KG1 (cell line): ENCODE data around the gene DEXI.
"Not testable (repeated sequence)": the region's sequence is repeated elsewhere in the genome, so short reads cannot be mapped to it uniquely, and the experiment has no call there.

ENCODE experiments used
- DNase-seq: peaks from one replicate; lab custom pipeline; 2025; lab: John Stamatoyannopoulos, UW

Gene DEXI

GRCh38 chr16:10926867-10927266, 15.4 kb downstream of the DEXI start:
- no peak for DNase-seq

DNA sequence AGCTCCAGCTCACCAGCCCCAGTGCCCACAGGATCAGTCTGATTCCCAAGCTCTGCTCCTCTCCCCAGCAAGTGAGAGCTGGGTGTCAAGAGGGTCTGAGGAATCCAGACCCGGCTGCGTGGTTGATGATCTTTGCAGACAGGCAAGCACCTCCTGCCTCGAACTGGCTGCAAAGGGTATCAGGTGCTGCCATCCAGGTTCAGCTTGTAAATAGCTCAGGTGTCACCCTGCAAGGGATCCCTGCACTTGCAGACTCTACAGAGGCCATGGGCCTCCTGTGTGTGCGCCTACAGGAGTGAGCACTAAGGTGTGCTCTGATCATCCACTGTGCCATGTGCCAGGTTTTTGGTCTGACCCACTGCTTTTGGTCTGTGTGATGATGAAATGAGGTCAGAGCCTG, 16.2 kb downstream of the DEXI start:
- no peak for DNase-seq

GRCh38 chr16:10925285-10925684, 17.0 kb downstream of the DEXI start:
- not testable (repeated sequence) for DNase-seq

DNA sequence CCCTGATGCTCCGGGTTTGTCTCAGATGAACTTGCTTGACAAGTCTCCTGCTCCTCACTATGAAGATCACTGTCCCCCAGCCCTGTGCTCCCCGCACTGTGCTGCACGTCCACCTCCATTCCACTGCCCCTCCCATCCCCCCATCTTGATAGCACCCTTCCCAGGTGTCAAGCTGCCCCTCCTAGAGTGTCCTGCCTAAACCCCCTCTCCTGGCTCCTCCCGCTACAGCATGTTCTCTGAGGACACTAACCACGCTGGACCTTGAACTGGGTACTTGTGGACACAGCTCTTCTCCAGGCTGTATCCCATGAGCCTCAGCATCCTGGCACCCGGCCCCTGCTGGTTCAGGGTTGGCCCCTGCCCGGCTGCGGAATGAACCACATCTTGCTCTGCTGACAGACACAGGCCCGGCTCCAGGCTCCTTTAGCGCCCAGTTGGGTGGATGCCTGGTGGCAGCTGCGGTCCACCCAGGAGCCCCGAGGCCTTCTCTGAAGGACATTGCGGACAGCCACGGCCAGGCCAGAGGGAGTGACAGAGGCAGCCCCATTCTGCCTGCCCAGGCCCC, 18.5 kb downstream of the DEXI start:
- DNase-seq: no peak

DNA sequence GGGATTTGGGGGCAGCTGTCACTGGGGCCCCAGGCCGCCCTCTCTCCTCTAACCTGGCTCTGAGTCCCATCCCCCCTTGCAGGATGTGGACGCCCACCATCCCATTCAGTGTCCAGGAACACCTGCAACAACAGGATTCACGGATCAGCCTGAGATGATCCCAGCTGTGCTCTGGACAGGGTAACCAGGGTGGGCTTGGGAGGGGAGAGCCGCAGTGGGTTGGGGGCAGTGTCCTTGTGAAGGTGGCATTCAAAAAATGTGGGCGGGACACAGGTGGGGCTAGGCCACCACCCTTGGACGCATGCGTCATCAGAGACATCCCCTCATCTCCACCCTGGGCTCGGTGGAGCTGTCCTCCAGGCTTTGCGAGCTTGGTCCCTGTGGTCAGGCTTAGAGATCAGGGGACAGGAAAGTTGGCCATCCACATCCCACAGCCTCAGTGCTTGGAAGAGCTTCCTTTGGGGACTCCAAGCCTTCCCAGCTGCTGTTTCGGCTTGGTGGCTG, 19.1 kb downstream of the DEXI start:
- no peak for DNase-seq

GRCh38 chr16:10922328-10923145, 19.7 kb downstream of the DEXI start:
- no peak for DNase-seq

DNA sequence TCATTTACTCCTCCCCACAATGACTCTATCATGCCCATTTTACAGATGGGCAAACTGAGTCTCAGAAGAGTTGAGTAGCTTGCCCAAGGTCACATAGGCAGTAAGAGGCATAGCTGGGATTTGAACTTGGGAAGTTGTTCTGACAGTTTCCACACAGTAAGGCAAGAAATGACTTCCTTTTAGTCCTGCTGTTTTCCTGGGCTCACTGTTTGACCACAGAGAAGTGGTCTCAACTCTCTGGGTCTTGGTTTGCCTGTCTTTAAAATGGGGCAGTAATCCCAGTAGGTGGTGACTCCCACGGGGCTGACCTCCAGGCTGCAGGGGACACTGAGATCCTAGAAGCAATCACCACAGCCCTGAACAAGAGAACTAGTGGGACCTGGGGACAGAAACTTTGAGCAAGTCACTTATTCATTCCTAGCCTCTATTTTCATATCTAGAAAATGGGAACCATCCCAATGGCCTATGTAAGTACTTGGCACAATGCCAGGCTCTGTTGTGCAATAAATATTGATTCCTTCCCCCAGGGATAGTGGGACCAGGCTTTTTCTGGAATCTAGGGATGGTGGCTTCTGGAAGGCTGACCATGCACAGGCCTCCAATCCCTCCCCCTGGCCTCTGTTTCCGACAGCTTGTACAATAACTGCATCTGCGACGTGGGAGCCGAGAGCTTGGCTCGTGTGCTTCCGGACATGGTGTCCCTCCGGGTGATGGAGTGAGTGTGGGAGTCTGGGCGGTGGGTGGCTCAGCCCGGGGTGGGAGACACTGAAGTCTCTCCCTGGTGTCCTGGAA, 20.5 kb downstream of the DEXI start:
- DNase-seq: no peak

DNA sequence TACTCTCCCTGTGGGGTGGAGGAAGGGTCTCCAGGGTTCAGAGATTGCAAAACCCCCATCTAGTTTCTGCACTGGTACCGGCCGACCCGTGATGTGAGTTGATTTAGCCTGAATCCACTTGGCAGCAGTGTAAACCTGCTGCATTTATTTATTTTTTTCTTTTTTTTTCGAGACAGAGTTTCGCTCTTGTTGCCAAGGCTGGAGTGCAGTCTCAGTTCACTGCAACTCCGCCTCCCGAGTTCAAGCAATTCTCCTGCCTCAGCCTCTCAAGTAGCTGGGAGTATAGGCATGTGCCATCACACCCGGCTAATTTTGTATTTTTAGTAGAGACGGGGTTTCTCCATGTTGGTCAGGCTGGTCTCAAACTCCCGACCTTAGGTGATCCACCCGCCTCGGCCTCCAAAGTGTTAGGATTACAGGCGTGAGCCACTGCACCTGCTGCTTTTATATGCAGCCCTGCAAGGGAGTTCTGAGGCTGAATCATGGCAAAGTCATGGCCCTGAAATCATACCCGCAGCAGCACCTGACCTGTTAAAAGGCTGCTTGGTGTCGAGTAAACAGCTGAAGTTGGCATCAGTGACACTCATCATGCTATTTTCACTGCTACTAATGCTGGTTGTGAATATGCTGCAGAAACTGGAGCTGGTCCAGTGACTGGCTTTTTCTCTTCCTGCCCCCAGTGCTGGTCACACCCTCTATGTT, 21.4 kb downstream of the DEXI start:
- no peak for DNase-seq

- DNase-seq: no peak
Observed at GRCh38 chr16:10919003-10919351, 23.3 kb downstream of the DEXI start.

- DNase-seq: peak; percentile 79
Observed at GRCh38 chr16:10918294-10919002, 23.8 kb downstream of the DEXI start.

GRCh38 chr16:10916534-10916933, 25.7 kb downstream of the DEXI start:
- no peak for DNase-seq

- no peak for DNase-seq
Observed at GRCh38 chr16:10911267-10911666, 31.0 kb downstream of the DEXI start.

GRCh38 chr16:10907757-10908045, 34.6 kb downstream of the DEXI start:
- DNase-seq: no peak

DNA sequence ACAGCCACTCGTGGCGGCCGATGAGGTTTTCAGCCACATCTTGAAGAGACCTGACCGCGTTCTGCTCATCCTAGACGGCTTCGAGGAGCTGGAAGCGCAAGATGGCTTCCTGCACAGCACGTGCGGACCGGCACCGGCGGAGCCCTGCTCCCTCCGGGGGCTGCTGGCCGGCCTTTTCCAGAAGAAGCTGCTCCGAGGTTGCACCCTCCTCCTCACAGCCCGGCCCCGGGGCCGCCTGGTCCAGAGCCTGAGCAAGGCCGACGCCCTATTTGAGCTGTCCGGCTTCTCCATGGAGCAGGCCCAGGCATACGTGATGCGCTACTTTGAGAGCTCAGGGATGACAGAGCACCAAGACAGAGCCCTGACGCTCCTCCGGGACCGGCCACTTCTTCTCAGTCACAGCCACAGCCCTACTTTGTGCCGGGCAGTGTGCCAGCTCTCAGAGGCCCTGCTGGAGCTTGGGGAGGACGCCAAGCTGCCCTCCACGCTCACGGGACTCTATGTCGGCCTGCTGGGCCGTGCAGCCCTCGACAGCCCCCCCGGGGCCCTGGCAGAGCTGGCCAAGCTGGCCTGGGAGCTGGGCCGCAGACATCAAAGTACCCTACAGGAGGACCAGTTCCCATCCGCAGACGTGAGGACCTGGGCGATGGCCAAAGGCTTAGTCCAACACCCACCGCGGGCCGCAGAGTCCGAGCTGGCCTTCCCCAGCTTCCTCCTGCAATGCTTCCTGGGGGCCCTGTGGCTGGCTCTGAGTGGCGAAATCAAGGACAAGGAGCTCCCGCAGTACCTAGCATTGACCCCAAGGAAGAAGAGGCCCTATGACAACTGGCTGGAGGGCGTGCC, 35.1 kb downstream of the DEXI start:
- DNase-seq: no peak

DNA sequence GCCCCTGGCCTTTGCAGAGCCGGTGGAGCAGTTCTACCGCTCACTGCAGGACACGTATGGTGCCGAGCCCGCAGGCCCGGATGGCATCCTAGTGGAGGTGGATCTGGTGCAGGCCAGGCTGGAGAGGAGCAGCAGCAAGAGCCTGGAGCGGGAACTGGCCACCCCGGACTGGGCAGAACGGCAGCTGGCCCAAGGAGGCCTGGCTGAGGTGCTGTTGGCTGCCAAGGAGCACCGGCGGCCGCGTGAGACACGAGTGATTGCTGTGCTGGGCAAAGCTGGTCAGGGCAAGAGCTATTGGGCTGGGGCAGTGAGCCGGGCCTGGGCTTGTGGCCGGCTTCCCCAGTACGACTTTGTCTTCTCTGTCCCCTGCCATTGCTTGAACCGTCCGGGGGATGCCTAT, 35.8 kb downstream of the DEXI start:
- no peak for DNase-seq

DNA sequence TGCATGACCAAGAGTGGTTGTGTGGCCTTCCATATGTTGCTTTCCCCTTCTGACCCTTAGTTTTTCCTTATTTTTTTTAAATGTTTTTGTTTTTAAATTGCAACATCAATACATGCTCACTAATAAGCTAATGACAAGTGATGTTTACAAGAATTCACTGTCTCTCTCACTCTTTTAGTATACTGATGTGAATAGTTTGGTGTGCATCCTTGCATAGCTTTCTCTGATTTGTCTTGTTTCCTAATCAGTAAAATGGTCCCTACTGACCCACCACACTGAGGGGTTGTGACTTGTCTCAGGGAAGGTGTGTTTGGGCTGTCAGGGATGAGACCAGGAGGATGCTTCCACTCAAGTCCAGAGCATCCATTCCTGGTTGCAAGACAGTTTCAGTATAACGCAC, 39.3 kb downstream of the DEXI start:
- DNase-seq: no peak

- no peak for DNase-seq
Observed at GRCh38 chr16:10897134-10897533, 45.1 kb downstream of the DEXI start.

- DNase-seq: no peak
Observed at GRCh38 chr16:10896723-10897122, 45.5 kb downstream of the DEXI start.

GRCh38 chr16:10896165-10896564, 46.1 kb downstream of the DEXI start:
- no peak for DNase-seq

- DNase-seq: no peak
Observed at GRCh38 chr16:10895053-10895946, 47.0 kb downstream of the DEXI start.
